Measurements from ENCODE around the gene KRT12. TPM values are rescaled to one million over a fixed set of nuclear protein-coding genes. Genes with fewer than 3 reads are reported as not detected.

The KRT12 gene
- 0.74 TPM for polyA plus RNA-seq (2012; ENCODE audit: insufficient read depth, insufficient read length, low read depth)

DNA sequence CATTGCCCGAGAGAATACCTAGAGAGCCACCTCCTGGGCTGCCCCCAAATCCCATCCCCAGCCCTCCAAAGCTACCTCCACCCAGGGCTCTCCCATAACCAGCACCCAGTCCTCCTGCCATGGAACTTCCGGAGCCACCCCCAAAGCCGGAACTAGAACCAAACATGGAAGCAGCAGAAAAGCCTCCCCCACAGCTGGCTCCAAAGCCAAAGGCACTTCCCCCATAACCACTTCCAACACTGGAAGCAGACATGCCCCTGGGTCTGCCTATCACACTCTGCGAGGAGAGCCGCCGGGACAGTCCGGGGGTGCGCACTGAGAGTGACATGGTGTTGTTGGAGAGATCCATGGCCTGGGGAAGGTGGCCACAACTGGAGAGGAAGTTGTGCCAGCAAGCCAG lies at the start of gene KRT12:
Gene KRT12 (minus strand): TSS at position 386 of the 400 bp plus-strand sequence. CDS start 37 bp downstream, at position 349.
- Histone ChIP-seq H3K36me3 (no peaks in the 10 kb centered on the region), H3K9me3 (no peaks in the 10 kb centered on the region)
- DNase-seq: no peak

DNA sequence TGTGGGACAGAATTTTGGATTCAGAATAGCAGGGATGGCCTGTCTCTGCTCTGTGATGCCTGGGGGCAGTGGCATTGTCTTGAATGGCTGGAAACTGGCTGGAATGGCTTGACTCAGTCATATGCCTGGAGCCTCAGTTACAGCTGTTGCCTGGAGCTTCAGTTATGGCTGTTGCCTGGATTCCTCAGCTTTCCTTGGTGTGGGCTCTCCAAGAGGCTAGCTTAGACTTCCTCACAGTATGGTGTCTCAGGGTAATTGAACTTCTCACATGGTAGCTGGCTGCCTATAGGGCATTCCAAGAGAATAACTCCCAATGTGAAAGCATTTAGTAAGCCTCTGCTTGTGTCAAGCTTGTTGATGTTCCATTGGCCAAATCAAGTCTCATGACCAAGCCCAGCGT lies 49.3 kb upstream of the KRT12 start:
- Histone ChIP-seq H3K27me3 (peaks cover 36% of the 10 kb centered on the region), H3K9me3 (no peaks in the 10 kb centered on the region), H3K4me3 (ENCODE audit: low read depth, low read length) (no peak overlapping the region), H3K36me3 (no peaks in the 10 kb centered on the region), H3K4me1 (no peaks in the 10 kb centered on the region)
- no peak for DNase-seq
- TF ChIP-seq, protein P1, sequence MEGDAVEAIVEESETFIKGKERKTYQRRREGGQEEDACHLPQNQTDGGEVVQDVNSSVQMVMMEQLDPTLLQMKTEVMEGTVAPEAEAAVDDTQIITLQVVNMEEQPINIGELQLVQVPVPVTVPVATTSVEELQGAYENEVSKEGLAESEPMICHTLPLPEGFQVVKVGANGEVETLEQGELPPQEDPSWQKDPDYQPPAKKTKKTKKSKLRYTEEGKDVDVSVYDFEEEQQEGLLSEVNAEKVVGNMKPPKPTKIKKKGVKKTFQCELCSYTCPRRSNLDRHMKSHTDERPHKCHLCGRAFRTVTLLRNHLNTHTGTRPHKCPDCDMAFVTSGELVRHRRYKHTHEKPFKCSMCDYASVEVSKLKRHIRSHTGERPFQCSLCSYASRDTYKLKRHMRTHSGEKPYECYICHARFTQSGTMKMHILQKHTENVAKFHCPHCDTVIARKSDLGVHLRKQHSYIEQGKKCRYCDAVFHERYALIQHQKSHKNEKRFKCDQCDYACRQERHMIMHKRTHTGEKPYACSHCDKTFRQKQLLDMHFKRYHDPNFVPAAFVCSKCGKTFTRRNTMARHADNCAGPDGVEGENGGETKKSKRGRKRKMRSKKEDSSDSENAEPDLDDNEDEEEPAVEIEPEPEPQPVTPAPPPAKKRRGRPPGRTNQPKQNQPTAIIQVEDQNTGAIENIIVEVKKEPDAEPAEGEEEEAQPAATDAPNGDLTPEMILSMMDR (IDR thresholded peaks at IDR 0.05; ENCODE audit: low read depth, low read length): no peak

More for the DNA sequence above, at the start of gene KRT12:
- Histone ChIP-seq H3K4me3 (ENCODE audit: low read depth, low read length) (no peak within 1 kb of the TSS), H3K27me3 (peaks cover 52% of the 10 kb centered on the region), H3K4me1 (no peaks in the 10 kb centered on the region)
- TF ChIP-seq, protein P1 (IDR thresholded peaks at IDR 0.05; ENCODE audit: low read depth, low read length): no peak

DNA sequence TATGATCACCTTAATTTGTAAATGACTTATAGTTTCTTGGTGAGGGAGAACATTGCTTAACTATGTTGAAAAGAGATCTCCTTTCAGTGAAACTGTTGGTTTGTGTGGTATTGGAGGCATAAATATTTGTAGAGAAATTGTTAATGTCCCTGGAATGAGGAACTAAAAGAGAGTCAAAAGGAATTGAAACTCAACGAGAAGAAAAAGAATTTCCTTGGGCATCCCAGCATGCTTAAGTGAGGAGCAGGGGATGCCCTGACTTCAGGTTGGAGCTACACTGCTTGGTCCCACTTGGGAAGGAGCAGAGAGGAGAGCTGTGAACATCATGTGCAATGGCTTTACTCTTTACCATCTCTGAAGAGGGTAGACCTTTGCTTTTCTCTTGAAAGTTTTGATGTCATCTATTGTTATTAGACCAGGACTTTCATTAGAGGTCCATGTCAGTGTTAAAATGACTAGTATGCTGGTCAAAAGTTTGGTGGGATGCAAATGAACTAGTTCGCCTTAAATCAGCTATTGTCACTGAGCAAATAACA lies 48.8 kb upstream of the KRT12 start:
- Histone ChIP-seq H3K4me1 (no peaks in the 10 kb centered on the region), H3K36me3 (no peaks in the 10 kb centered on the region), H3K9me3 (no peaks in the 10 kb centered on the region), H3K4me3 (ENCODE audit: low read depth, low read length) (no peak overlapping the region), H3K27me3 (peaks cover 39% of the 10 kb centered on the region)
- no peak for DNase-seq
- TF ChIP-seq, protein P1 (IDR thresholded peaks at IDR 0.05; ENCODE audit: low read depth, low read length): no peak

DNA sequence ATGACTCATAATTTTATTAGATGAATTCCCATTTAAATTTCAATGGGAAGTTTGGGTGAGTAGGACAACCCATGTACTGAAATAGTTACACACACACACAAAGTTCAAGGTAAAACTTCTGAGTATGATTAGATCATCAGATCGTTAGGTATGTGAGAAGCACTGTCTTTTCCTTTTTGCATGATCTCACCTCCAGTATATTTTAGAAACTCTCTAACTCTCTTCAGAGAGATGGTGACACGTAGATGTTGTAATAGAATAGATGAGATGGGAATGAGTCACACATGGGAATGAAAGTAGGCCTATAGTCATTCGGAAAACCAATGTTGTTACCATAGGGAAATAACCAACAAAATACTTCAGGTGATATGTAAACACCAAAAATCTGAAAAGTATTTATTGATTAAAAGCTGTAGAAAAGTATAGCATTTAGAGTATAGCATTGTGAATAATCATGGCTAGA lies 48.2 kb upstream of the KRT12 start:
- TF ChIP-seq, protein P1 (IDR thresholded peaks at IDR 0.05; ENCODE audit: low read depth, low read length): no peak
- no peak overlapping the region for H3K4me3 ChIP-seq (ENCODE audit: low read depth, low read length)
- no peaks in the 10 kb centered on the region for H3K4me1 ChIP-seq
- no peaks in the 10 kb centered on the region for H3K9me3 ChIP-seq
- no peak for DNase-seq
- H3K36me3 ChIP-seq: no peaks in the 10 kb centered on the region
- peaks cover 38% of the 10 kb centered on the region for H3K27me3 ChIP-seq

DNA sequence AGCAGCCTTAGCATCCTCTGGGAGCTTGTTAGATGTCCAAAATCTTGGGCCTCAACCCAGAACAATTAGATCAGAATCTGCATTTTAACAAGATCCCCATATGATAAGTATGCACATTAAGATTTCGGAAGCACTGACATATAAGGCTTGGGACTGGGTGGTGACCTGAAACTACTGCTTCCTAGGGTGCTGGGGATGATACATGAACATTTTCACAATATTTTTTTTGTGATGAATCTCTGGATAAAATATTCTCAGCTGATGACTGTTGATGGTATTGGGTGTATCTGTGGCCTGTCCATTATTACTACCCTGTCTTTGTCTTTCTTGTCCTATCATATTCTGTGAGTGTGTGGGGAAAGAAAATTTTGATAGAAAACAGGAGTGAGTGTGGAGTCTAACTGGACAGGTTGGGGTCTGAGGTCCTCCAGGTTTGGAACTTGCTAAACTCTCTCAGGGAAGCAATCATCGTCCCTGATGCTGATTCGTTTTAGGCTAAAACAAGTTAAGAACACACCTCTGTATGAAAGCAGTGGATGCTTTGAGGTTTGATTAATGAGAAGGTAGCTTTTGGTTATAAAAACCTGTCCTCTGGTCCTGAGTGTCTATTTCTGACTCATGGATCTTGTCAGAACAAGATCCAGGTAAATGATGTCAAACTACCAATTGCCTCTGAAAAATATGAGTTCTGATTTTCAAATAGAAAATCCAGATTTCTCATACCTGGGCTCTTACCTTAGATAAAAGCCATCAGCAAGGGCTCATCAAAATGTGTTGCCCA lies 47.2 kb upstream of the KRT12 start:
- Histone ChIP-seq H3K4me3 (ENCODE audit: low read depth, low read length) (no peak overlapping the region), H3K27me3 (peaks cover 29% of the 10 kb centered on the region), H3K9me3 (no peaks in the 10 kb centered on the region), H3K36me3 (no peaks in the 10 kb centered on the region), H3K4me1 (0 out of 2 replicates have a peak, but pooled peaks cover 2% of the 10 kb centered on the region)
- TF ChIP-seq, protein P1 (IDR thresholded peaks at IDR 0.05; ENCODE audit: low read depth, low read length): no peak
- DNase-seq: no peak
